B cell (primary cell): ENCODE data around the gene BCL11A. TPM values are rescaled to one million over a fixed set of nuclear protein-coding genes. Genes with fewer than 3 reads are reported as not detected.

Experiments
- ATAC-seq: fragments of 200-7000 bp; cut with Tn5 transposase; one replicate; pipeline ENCODE4 v1.10.0; 2021; ENCODE audit warnings: low read depth, mild to moderate bottlenecking, moderate number of reproducible peaks, moderate library complexity
- CTCF ChIA-PET: fragments of 350-600 bp; sonication (Branson Sonifier 250); formaldehyde crosslinking; loops from one replicate; lab custom pipeline; 2021; ENCODE audit warnings: antibody characterized with exemption, inconsistent platforms; lab: Charles Lee
- POLR2A ChIA-PET: fragments of 350-600 bp; sonication (Branson Sonifier 250); formaldehyde crosslinking; loops from one replicate; lab custom pipeline; 2021; ENCODE audit warnings: antibody characterized with exemption; lab: Charles Lee
- DNase-seq: peaks from one replicate; pipeline ENCODE4 v3.0.0; 2013
- H2AFZ ChIP-seq: 2 replicates; pipeline ENCODE4 v1.6.1; 2012; ENCODE audit warnings: mild to moderate bottlenecking, low read depth, low read length; ENCODE audit not compliant: insufficient read depth, poor library complexity, severe bottlenecking
- H3K27ac ChIP-seq, 2 donors: 1 replicate in 1 of 2; 2 replicates in 1 of 2; pipeline ENCODE4 v1.5.1; 2012 to 2013; ENCODE audit warnings: low read length in 2 of 2, mild to moderate bottlenecking in 2 of 2, moderate library complexity in 1 of 2
- H3K27me3 ChIP-seq, 4 experiments: fragments of 200-600 bp in 1 of 4; sonication (generic) in 1 of 4; replicated peaks in 1 of 4; 1 replicate in 2 of 4; 2 replicates in 2 of 4; pipeline versions ENCODE4 v1.6.1 to v1.7.0; 2013 to 2016; ENCODE audit warnings: low read length in 3 of 4, mild to moderate bottlenecking in 2 of 4, mixed read lengths in 1 of 4, moderate library complexity in 1 of 4; ENCODE audit not compliant: insufficient read depth in 4 of 4, control insufficient read depth in 3 of 4; ENCODE audit errors: control extremely low read depth in 1 of 4
- H3K36me3 ChIP-seq, 2 experiments: replicated peaks in 1 of 2; 1 replicate in 1 of 2; 2 replicates in 1 of 2; pipeline versions ENCODE4 v1.6.1 to v1.7.1; 2013; ENCODE audit warnings: low read length in 1 of 2; ENCODE audit not compliant: insufficient read depth in 2 of 2, control insufficient read depth in 1 of 2; ENCODE audit errors: control extremely low read depth in 1 of 2, extremely low read depth in 1 of 2
- H3K4me1 ChIP-seq, 2 donors: fragments of 200-600 bp in 1 of 2; sonication (generic) in 1 of 2; 1 replicate in 1 of 2; 2 replicates in 1 of 2; pipeline versions ENCODE4 v1.5.1 to v1.6.1; 2013 to 2017; ENCODE audit warnings: low read length in 2 of 2; ENCODE audit not compliant: control insufficient read depth in 2 of 2, insufficient read depth in 2 of 2
- H3K4me2 ChIP-seq: replicated peaks from 2 replicates; pipeline ENCODE3; 2012; ENCODE audit warnings: mild to moderate bottlenecking, low read depth, low read length; ENCODE audit not compliant: poor library complexity, severe bottlenecking
- H3K4me3 ChIP-seq, 5 experiments: fragments of 200-600 bp in 1 of 5; sonication (generic) in 1 of 5; 1 replicate in 3 of 5; 2 replicates in 2 of 5; pipeline versions ENCODE4 v1.5.1 to v1.7.0; 2011 to 2016; ENCODE audit warnings: low read length in 4 of 5, mild to moderate bottlenecking in 4 of 5, low read depth in 2 of 5, control low read depth in 1 of 5, moderate library complexity in 1 of 5; ENCODE audit not compliant: insufficient read depth in 1 of 5; ENCODE audit errors: control extremely low read depth in 1 of 5, extremely low read depth in 1 of 5
- H3K79me2 ChIP-seq: fragments of 200-600 bp; sonication (generic); one replicate; pipeline ENCODE4 v1.6.0; 2016; ENCODE audit warnings: low read length; ENCODE audit not compliant: control insufficient read depth, insufficient read depth
- H3K9ac ChIP-seq: fragments of 200-600 bp; sonication (generic); 2 replicates; pipeline ENCODE4 v1.6.1; 2017; ENCODE audit warnings: mild to moderate bottlenecking, low read length, moderate library complexity
- H3K9me3 ChIP-seq, 3 donors: one replicate each; pipeline versions ENCODE4 v1.6.1 to v1.7.1; 2013; ENCODE audit warnings: low read length in 2 of 3; ENCODE audit not compliant: control insufficient read depth in 2 of 3, insufficient read depth in 1 of 3; ENCODE audit errors: control extremely low read depth in 1 of 3
- H4K20me1 ChIP-seq: 2 replicates; pipeline ENCODE4 v1.6.0; 2012; ENCODE audit warnings: mild to moderate bottlenecking, low read length; ENCODE audit not compliant: insufficient read depth, control insufficient read depth, poor library complexity, severe bottlenecking
- H3K27ac Mint-ChIP-seq: one replicate; pipeline ENCODE4 v1.8.0; 2021; ENCODE audit warnings: mixed read lengths
- H3K27me3 Mint-ChIP-seq: one replicate; pipeline ENCODE4 v1.8.0; 2021; ENCODE audit warnings: mixed read lengths
- H3K4me1 Mint-ChIP-seq: one replicate; pipeline ENCODE4 v1.8.0; 2021; ENCODE audit warnings: mixed read lengths
- H3K4me3 Mint-ChIP-seq: one replicate; pipeline ENCODE4 v1.8.0; 2021; ENCODE audit warnings: mixed read lengths
- H3K9me3 Mint-ChIP-seq: one replicate; pipeline ENCODE4 v1.8.0; 2022; ENCODE audit warnings: mixed read lengths; ENCODE audit not compliant: insufficient read depth
- CTCF ChIP-seq: fragments of 200-600 bp; IDR thresholded peaks from one replicate; pipeline ENCODE4 v1.8.0; 2022; ENCODE audit warnings: antibody characterized with exemption, mild to moderate bottlenecking
- EZH2 ChIP-seq: IDR thresholded peaks from 2 replicates; pipeline ENCODE4 v1.6.1; 2012; ENCODE audit warnings: borderline replicate concordance, low read depth, mild to moderate bottlenecking, moderate library complexity, low read length; ENCODE audit not compliant: insufficient read depth, poor library complexity, severe bottlenecking
- WGBS: methylation state at CpG from one replicate; pipeline ENCODE4 v1.1.5; 2013; ENCODE audit warnings: missing lambda C conversion rate; ENCODE audit not compliant: insufficient coverage; 5-methylcytosine and 5-hydroxymethylcytosine counted together
- intact Hi-C: fragments of 100-400 bp; cut with micrococcal nuclease; formaldehyde crosslinking; loops from one replicate; pipeline ENCODE4 v1.10.0; 2022
- polyA plus RNA-seq: library from polyadenylated mRNA; depleted of rRNA; stranded (reverse); fragments of >200 nt; gene quantifications from 2 replicates; pipeline ENCODE4 v1.2.3, GENCODE V29; 2012
- total RNA-seq, 2 donors: library from RNA; stranded (reverse); fragments of 120-200 nt in 1 of 2; gene quantifications; 1 replicate in 1 of 2; 2 replicates in 1 of 2; pipeline versions ENCODE4 v1.2.3 to v1.2.4, GENCODE V29; 2013 to 2022

Gene BCL11A
- total and polyA plus RNA-seq, 2 donors (not counting 1 experiment from before 2014, with no cell fraction given): 81.8 to 383 TPM

- peaks cover 18% of the 10 kb centered on the region for H4K20me1 ChIP-seq
- H3K9me3 ChIP-seq: no peaks in the 10 kb centered on the region
- peak overlapping the region; percentile 1 for H3K4me3 Mint-ChIP-seq
- no peak overlapping the region for H3K4me3 ChIP-seq
- TF ChIP-seq CTCF (no peak), EZH2 (no peak)
- ChIA-PET CTCF (interaction anchor here (1.9 kb wide), 1 partner anchor 40 kb away, joined by 6 read pairs; no protein-coding TSS in a partner anchor), POLR2A (interaction anchor here (0.6 kb wide), 2 partner anchors 10 to 72 kb away, joined by 3 to 4 read pairs; no protein-coding TSS in a partner anchor)
- peaks cover 0 to 71% of the 10 kb centered on the region in 2 experiments for H3K36me3 ChIP-seq
- peak overlapping the region; percentile 88 for H3K27ac Mint-ChIP-seq
- H3K27ac ChIP-seq: peak overlapping the region; percentile 76 to 93
- DNase-seq (no peak), ATAC-seq (no peak)
- H3K4me2 ChIP-seq: peak overlapping the region; percentile 81
- H3K27me3 ChIP-seq: no peaks in the 10 kb centered on the region
- peaks cover 100% of the 10 kb centered on the region for H3K79me2 ChIP-seq
- no peak overlapping the region for H3K9ac ChIP-seq
- no peaks in the 10 kb centered on the region for H3K9me3 Mint-ChIP-seq
- peaks cover 100% of the 10 kb centered on the region in 2 donors for H3K4me1 ChIP-seq
- 90% methylated on average over 16 of the region's 22 CpGs for WGBS
- intact Hi-C loops: loop anchor here (5.0 kb wide), 2 partner anchors 38 to 112 kb away; no protein-coding TSS in a partner anchor
- H3K4me1 Mint-ChIP-seq: peaks cover 98% of the 10 kb centered on the region
- no peaks in the 10 kb centered on the region for H3K27me3 Mint-ChIP-seq
- H2AFZ ChIP-seq: no peak overlapping the region
These were observed 74.0 kb downstream of the BCL11A start for GRCh38 chr2:60479226-60480088.

GRCh38 chr2:60478660-60479059 lies 74.8 kb downstream of the BCL11A start:
- no peaks in the 10 kb centered on the region for H3K27me3 ChIP-seq
- no peak for ATAC-seq
- peaks cover 0 to 78% of the 10 kb centered on the region in 2 experiments for H3K36me3 ChIP-seq
- CTCF ChIA-PET: interaction anchor here (1.9 kb wide), 1 partner anchor 39 kb away, joined by 6 read pairs; no protein-coding TSS in a partner anchor
- 97% methylated on average over 7 of the region's 7 CpGs for WGBS
- peak overlapping the region; percentile 21 for H3K4me2 ChIP-seq
- H3K27ac ChIP-seq: peak overlapping the region; percentile 76 to 93
- peaks cover 19% of the 10 kb centered on the region for H4K20me1 ChIP-seq
- POLR2A ChIA-PET: interaction anchor here (0.6 kb wide), 1 partner anchor 71 kb away, joined by 4 read pairs; no protein-coding TSS in a partner anchor
- peaks cover 100% of the 10 kb centered on the region for H3K79me2 ChIP-seq
- H3K9ac ChIP-seq: no peak overlapping the region
- no peak for DNase-seq
- H3K9me3 ChIP-seq: no peaks in the 10 kb centered on the region
- H3K27ac Mint-ChIP-seq: peak overlapping the region; percentile 80
- no peaks in the 10 kb centered on the region for H3K9me3 Mint-ChIP-seq
- no peak overlapping the region for H2AFZ ChIP-seq
- intact Hi-C loops: no loop called here
- peaks cover 98% of the 10 kb centered on the region for H3K4me1 Mint-ChIP-seq
- H3K4me1 ChIP-seq: peaks cover 93 to 100% of the 10 kb centered on the region in 2 donors
- H3K27me3 Mint-ChIP-seq: no peaks in the 10 kb centered on the region
- H3K4me3 ChIP-seq: no peak overlapping the region
- no peak for TF ChIP-seq CTCF
- TF ChIP-seq EZH2: no peak
- peak overlapping the region; percentile 1 for H3K4me3 Mint-ChIP-seq
